Esophagus muscularis mucosa (tissue), 4 donors: ENCODE data around the gene ELMO2. TPM values are rescaled to one million over a fixed set of nuclear protein-coding genes. Genes with fewer than 3 reads are reported as not detected.

Source experiments
- DNase-seq: peaks from one replicate; pipeline ENCODE4 v3.0.0-alpha.2; 2017; ENCODE audit errors: extremely low spot score
- H3K27ac ChIP-seq, 4 donors: fragments of 200-600 bp; sonication (generic); replicated peaks in 1 of 4; 1 replicate in 3 of 4; 2 replicates in 1 of 4; pipeline ENCODE4 v1.5.1; 2016 to 2019; ENCODE audit warnings: mild to moderate bottlenecking in 1 of 4
- H3K27me3 ChIP-seq, 4 donors: fragments of 200-600 bp; sonication (generic); one replicate each; pipeline versions ENCODE4 v1.5.1 to v1.6.0; 2016 to 2019
- H3K36me3 ChIP-seq, 4 donors: fragments of 200-600 bp; sonication (generic); one replicate each; pipeline ENCODE4 v1.5.1; 2016 to 2019
- H3K4me1 ChIP-seq, 4 donors: fragments of 200-600 bp; sonication (generic); one replicate each; pipeline ENCODE4 v1.5.1; 2016 to 2019
- H3K4me3 ChIP-seq, 4 donors: fragments of 200-600 bp; sonication (generic); 1 replicate in 2 of 4; 2 replicates in 2 of 4; pipeline ENCODE4 v1.5.1; 2016 to 2019; ENCODE audit warnings: mild to moderate bottlenecking in 4 of 4, moderate library complexity in 1 of 4
- H3K9me3 ChIP-seq, 4 donors: fragments of 200-600 bp; sonication (generic); 1 replicate in 3 of 4; 2 replicates in 1 of 4; pipeline ENCODE4 v1.5.1; 2016 to 2019
- EP300 ChIP-seq: sonication (generic); formaldehyde crosslinking; IDR thresholded peaks from one replicate; pipeline ENCODE4 v1.6.1; 2017; ENCODE audit warnings: antibody characterized with exemption
- POLR2A ChIP-seq: fragments of 450-650 bp; IDR thresholded peaks from one replicate; pipeline ENCODE4 v1.6.1; 2017; ENCODE audit warnings: antibody characterized with exemption, moderate library complexity, mild to moderate bottlenecking, low read depth
- POLR2AphosphoS5 ChIP-seq, 2 donors: sonication (generic); formaldehyde crosslinking; IDR thresholded peaks; one replicate each; pipeline ENCODE4 v1.6.1; 2017; ENCODE audit warnings: antibody characterized with exemption in 2 of 2
- WGBS: methylation state at CpG from one replicate; pipeline ENCODE4 v1.1.5; 2018; 5-methylcytosine and 5-hydroxymethylcytosine counted together
- intact Hi-C: fragments of 100-400 bp; cut with DNase I; formaldehyde crosslinking; loops from one replicate; pipeline ENCODE4 v1.15.1; 2023
- total RNA-seq, 4 donors: library from RNA; depleted of rRNA; stranded (reverse); fragments of >200 nt; gene quantifications; one replicate each; pipeline versions ENCODE4 v1.1.0 to v1.2.1, GENCODE V29; 2016
- TF ChIP-seq, protein P1 (sequence below), 3 experiments: fragments of 200-600 bp in 2 of 3; fragments of 450-650 bp in 1 of 3; sonication (generic) in 2 of 3; IDR thresholded peaks; one replicate each; pipeline ENCODE4 v1.5.1; 2017 to 2019; ENCODE audit warnings: antibody characterized with exemption in 3 of 3, mild to moderate bottlenecking in 2 of 3, moderate library complexity in 1 of 3

ELMO2 gene
- total RNA-seq, 4 donors from 2014 or later: 35.3 to 61.4 (median 51.8) TPM

GRCh38 chr20:46352370-46352938 lies 54.0 kb downstream of the ELMO2 start:
- intact Hi-C loops: no loop called here
- no peaks in the 10 kb centered on the region for H3K27me3 ChIP-seq
- H3K36me3 ChIP-seq: peaks cover 0 to 37% (median 34%) of the 10 kb centered on the region in 4 donors
- TF ChIP-seq POLR2A (no peak), POLR2AphosphoS5 (IDR thresholded peaks at IDR 0.05) (no peak), EP300 (no peak)
- TF ChIP-seq, protein P1, sequence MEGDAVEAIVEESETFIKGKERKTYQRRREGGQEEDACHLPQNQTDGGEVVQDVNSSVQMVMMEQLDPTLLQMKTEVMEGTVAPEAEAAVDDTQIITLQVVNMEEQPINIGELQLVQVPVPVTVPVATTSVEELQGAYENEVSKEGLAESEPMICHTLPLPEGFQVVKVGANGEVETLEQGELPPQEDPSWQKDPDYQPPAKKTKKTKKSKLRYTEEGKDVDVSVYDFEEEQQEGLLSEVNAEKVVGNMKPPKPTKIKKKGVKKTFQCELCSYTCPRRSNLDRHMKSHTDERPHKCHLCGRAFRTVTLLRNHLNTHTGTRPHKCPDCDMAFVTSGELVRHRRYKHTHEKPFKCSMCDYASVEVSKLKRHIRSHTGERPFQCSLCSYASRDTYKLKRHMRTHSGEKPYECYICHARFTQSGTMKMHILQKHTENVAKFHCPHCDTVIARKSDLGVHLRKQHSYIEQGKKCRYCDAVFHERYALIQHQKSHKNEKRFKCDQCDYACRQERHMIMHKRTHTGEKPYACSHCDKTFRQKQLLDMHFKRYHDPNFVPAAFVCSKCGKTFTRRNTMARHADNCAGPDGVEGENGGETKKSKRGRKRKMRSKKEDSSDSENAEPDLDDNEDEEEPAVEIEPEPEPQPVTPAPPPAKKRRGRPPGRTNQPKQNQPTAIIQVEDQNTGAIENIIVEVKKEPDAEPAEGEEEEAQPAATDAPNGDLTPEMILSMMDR (IDR thresholded peaks at IDR 0.05): no peak
- WGBS: 83% methylated on average over 18 of the region's 18 CpGs
- no peak overlapping the region for H3K27ac ChIP-seq
- no peak overlapping the region for H3K4me3 ChIP-seq
- H3K4me1 ChIP-seq: peaks cover 23 to 43% (median 42%) of the 10 kb centered on the region in 4 donors
- no peak for DNase-seq
- H3K9me3 ChIP-seq: no peaks in the 10 kb centered on the region

- intact Hi-C loops: no loop called here
- Histone ChIP-seq H3K27ac (no peak overlapping the region), H3K4me1 (peaks cover 14 to 34% (median 33%) of the 10 kb centered on the region in 4 donors), H3K36me3 (peaks cover 0 to 39% (median 37%) of the 10 kb centered on the region in 4 donors), H3K9me3 (no peaks in the 10 kb centered on the region), H3K27me3 (no peaks in the 10 kb centered on the region), H3K4me3 (no peak overlapping the region)
- no peak for DNase-seq
- TF ChIP-seq POLR2AphosphoS5 (IDR thresholded peaks at IDR 0.05) (no peak), POLR2A (no peak), EP300 (no peak)
- TF ChIP-seq, protein P1 (IDR thresholded peaks at IDR 0.05): no peak
- WGBS: 87% methylated on average over 6 of the region's 7 CpGs
These were observed 54.9 kb downstream of the ELMO2 start for GRCh38 chr20:46351357-46352058.

GRCh38 chr20:46350986-46351267 lies 55.5 kb downstream of the ELMO2 start:
- DNase-seq: no peak
- intact Hi-C loops: no loop called here
- peaks cover 8 to 28% (median 27%) of the 10 kb centered on the region in 4 donors for H3K4me1 ChIP-seq
- peaks cover 0 to 44% (median 38%) of the 10 kb centered on the region in 4 donors for H3K36me3 ChIP-seq
- 87% methylated on average over 8 of the region's 8 CpGs for WGBS
- no peak overlapping the region for H3K27ac ChIP-seq
- H3K4me3 ChIP-seq: no peak overlapping the region
- H3K9me3 ChIP-seq: no peaks in the 10 kb centered on the region
- TF ChIP-seq POLR2AphosphoS5 (IDR thresholded peaks at IDR 0.05) (no peak), POLR2A (no peak), EP300 (no peak)
- TF ChIP-seq, protein P1 (IDR thresholded peaks at IDR 0.05): no peak
- H3K27me3 ChIP-seq: no peaks in the 10 kb centered on the region

DNA sequence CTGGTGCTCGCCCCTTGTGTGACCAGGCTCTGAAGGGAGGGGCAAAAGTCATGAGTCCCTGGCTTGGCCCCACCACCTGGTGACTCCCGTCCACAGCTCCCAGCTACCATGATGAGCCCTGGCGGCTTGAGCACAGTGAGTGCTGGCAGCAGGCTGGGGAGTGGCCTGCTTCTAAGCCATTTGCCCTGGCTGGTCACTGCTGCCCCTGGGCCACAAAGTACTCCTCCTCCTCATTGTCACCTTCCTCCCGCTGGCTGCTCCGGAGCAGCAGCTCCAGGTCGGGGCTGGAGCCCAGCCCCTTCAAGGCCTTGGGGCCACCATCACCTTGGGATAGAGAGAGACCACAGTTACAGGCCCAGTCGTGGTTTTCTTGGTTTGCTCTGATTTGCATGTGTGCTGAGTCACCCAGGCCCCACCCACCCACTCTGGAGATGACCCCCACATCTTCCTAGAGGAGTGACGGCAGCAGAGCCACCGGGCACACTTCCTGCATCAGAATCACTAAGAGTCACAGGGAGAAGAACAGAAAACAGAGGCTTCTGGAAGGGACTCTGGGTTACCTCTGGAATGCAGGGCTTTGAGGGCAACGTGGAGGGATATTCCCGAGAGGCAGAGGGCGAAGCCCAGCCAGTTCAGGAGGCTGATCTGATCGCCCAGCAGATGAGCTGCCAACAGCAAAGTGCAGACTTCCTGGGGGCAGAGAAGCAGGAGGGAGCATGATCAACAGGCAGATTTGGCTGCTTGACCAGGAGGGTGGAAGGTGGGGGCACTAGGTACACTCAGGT lies 56.0 kb downstream of the ELMO2 start:
- Histone ChIP-seq H3K27me3 (no peaks in the 10 kb centered on the region), H3K4me1 (peaks cover 8 to 27% (median 23%) of the 10 kb centered on the region in 4 donors), H3K9me3 (no peaks in the 10 kb centered on the region), H3K27ac (no peak overlapping the region), H3K36me3 (peaks cover 0 to 41% (median 38%) of the 10 kb centered on the region in 4 donors), H3K4me3 (no peak overlapping the region)
- DNase-seq: no peak
- intact Hi-C loops: no loop called here
- 56% methylated on average over 12 of the region's 13 CpGs for WGBS
- TF ChIP-seq, protein P1 (IDR thresholded peaks at IDR 0.05): no peak
- TF ChIP-seq EP300 (no peak), POLR2A (no peak), POLR2AphosphoS5 (IDR thresholded peaks at IDR 0.05) (no peak)
